Thyroid gland (tissue), 4 donors: ENCODE data around the gene YIF1B.

Experiments used
- CTCF ChIP-seq, 6 experiments: fragments of 200-600 bp in 3 of 6; fragments of 450-650 bp in 3 of 6; sonication (generic) in 3 of 6; IDR thresholded peaks; one replicate each; pipeline ENCODE4 v1.5.1; 2016 to 2019; ENCODE audit warnings: antibody characterized with exemption in 6 of 6, mild to moderate bottlenecking in 2 of 6, inconsistent platforms in 1 of 6, moderate library complexity in 1 of 6
- POLR2A ChIP-seq, 2 donors: fragments of 450-650 bp; IDR thresholded peaks; one replicate each; pipeline ENCODE4 v1.6.1; 2017; ENCODE audit warnings: antibody characterized with exemption in 2 of 2, mild to moderate bottlenecking in 2 of 2, moderate library complexity in 1 of 2

GRCh38 chr19:38320969-38321339, 5.2 kb upstream of the YIF1B start:
- no peak for TF ChIP-seq CTCF (IDR thresholded peaks at IDR 0.05)
- no peak for TF ChIP-seq POLR2A (IDR thresholded peaks at IDR 0.05)
